Prostate gland (tissue), 2 donors: Measurements from ENCODE around the gene SKAP2. TPM values are rescaled to one million over a fixed set of nuclear protein-coding genes. Genes with fewer than 3 reads are reported as not detected.

Source experiments
- DNase-seq: peaks from one replicate; pipeline ENCODE4 v3.0.0-alpha.2; 2019; ENCODE audit warnings: low spot score
- H3K27ac ChIP-seq, 2 donors: fragments of 200-600 bp; sonication (generic); 2 replicates each; pipeline ENCODE4 v1.5.1; 2017 to 2019
- H3K27me3 ChIP-seq: fragments of 200-600 bp; sonication (generic); replicated peaks from 2 replicates; pipeline ENCODE4 v1.5.1; 2019; ENCODE audit not compliant: insufficient read depth
- H3K36me3 ChIP-seq, 2 donors: fragments of 200-600 bp; sonication (generic); 1 replicate in 1 of 2; 2 replicates in 1 of 2; pipeline versions ENCODE4 v1.5.1 to v1.8.1; 2017 to 2019
- H3K4me1 ChIP-seq: fragments of 200-600 bp; sonication (generic); replicated peaks from 2 replicates; pipeline ENCODE4 v1.5.1; 2019
- H3K4me3 ChIP-seq, 2 donors: fragments of 200-600 bp; sonication (generic); 2 replicates each; pipeline ENCODE4 v1.5.1; 2017 to 2019
- H3K9me3 ChIP-seq: fragments of 200-600 bp; sonication (generic); 2 replicates; pipeline ENCODE4 v1.5.1; 2017
- POLR2A ChIP-seq: fragments of 450-650 bp; IDR thresholded peaks from one replicate; pipeline ENCODE4 v1.6.1; 2016; ENCODE audit warnings: antibody characterized with exemption, mild to moderate bottlenecking
- POLR2AphosphoS5 ChIP-seq: sonication (generic); formaldehyde crosslinking; IDR thresholded peaks from one replicate; pipeline ENCODE4 v1.6.1; 2017; ENCODE audit warnings: antibody characterized with exemption
- WGBS: methylation state at CpG from one replicate; pipeline ENCODE4 v1.1.5; 2018; 5-methylcytosine and 5-hydroxymethylcytosine counted together
- intact Hi-C: fragments of 100-400 bp; cut with DNase I; formaldehyde crosslinking; loops from one replicate; pipeline ENCODE4 v1.14.2; 2022
- total RNA-seq, 2 donors: library from RNA; depleted of rRNA; stranded (reverse); fragments of >200 nt; gene quantifications; one replicate each; pipeline ENCODE4 v1.1.0, GENCODE V29; 2016
- TF ChIP-seq, protein P1 (sequence below), 4 experiments: fragments of 200-600 bp in 2 of 4; fragments of 450-650 bp in 2 of 4; sonication (generic) in 2 of 4; IDR thresholded peaks; 1 replicate in 3 of 4; 2 replicates in 1 of 4; pipeline ENCODE4 v1.5.1; 2016 to 2019; ENCODE audit warnings: antibody characterized with exemption in 4 of 4, mild to moderate bottlenecking in 2 of 4, moderate library complexity in 2 of 4

The SKAP2 gene
- total RNA-seq, 2 donors from 2014 or later: 16.1 to 25.6 TPM

- intact Hi-C loops: no loop called here
- H3K4me3 ChIP-seq: no peak overlapping the region
- no peak overlapping the region for H3K27ac ChIP-seq
These were observed 176.0 kb downstream of the SKAP2 start for GRCh38 chr7:26688388-26688787.

GRCh38 chr7:26687032-26687431 is 177.4 kb downstream of the SKAP2 start:
- WGBS: 82% methylated on average over 4 of the region's 4 CpGs
- no peaks in the 10 kb centered on the region for H3K36me3 ChIP-seq
- intact Hi-C loops: no loop called here
- H3K4me3 ChIP-seq: no peak overlapping the region
- no peak overlapping the region for H3K27ac ChIP-seq
- DNase-seq: no peak
- H3K4me1 ChIP-seq: no peaks in the 10 kb centered on the region
- H3K27me3 ChIP-seq: no peaks in the 10 kb centered on the region
- H3K9me3 ChIP-seq: no peaks in the 10 kb centered on the region
- no peak for TF ChIP-seq POLR2AphosphoS5
- no peak for TF ChIP-seq POLR2A
- TF ChIP-seq, protein P1, sequence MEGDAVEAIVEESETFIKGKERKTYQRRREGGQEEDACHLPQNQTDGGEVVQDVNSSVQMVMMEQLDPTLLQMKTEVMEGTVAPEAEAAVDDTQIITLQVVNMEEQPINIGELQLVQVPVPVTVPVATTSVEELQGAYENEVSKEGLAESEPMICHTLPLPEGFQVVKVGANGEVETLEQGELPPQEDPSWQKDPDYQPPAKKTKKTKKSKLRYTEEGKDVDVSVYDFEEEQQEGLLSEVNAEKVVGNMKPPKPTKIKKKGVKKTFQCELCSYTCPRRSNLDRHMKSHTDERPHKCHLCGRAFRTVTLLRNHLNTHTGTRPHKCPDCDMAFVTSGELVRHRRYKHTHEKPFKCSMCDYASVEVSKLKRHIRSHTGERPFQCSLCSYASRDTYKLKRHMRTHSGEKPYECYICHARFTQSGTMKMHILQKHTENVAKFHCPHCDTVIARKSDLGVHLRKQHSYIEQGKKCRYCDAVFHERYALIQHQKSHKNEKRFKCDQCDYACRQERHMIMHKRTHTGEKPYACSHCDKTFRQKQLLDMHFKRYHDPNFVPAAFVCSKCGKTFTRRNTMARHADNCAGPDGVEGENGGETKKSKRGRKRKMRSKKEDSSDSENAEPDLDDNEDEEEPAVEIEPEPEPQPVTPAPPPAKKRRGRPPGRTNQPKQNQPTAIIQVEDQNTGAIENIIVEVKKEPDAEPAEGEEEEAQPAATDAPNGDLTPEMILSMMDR (IDR thresholded peaks at IDR 0.05): no peak

More at GRCh38 chr7:26688388-26688787, 176.0 kb downstream of the SKAP2 start:
- Histone ChIP-seq H3K9me3 (no peaks in the 10 kb centered on the region), H3K27me3 (no peaks in the 10 kb centered on the region), H3K36me3 (no peaks in the 10 kb centered on the region), H3K4me1 (no peaks in the 10 kb centered on the region)
- no peak for DNase-seq
- TF ChIP-seq, protein P1 (IDR thresholded peaks at IDR 0.05): no peak
- no peak for TF ChIP-seq POLR2AphosphoS5
- no peak for TF ChIP-seq POLR2A

- H3K27me3 ChIP-seq: no peaks in the 10 kb centered on the region
- no peak for DNase-seq
- no peaks in the 10 kb centered on the region for H3K9me3 ChIP-seq
- H3K4me3 ChIP-seq: no peak overlapping the region
- no peak for TF ChIP-seq POLR2A
- TF ChIP-seq, protein P1 (IDR thresholded peaks at IDR 0.05): peak; percentile 49 to 77 (median 66)
- no peaks in the 10 kb centered on the region for H3K4me1 ChIP-seq
- WGBS: 49% methylated on average over 2 of the region's 2 CpGs
- intact Hi-C loops: loop anchor here (1.0 kb wide), 1 partner anchor 475 kb away; no protein-coding TSS in a partner anchor
- H3K36me3 ChIP-seq: no peaks in the 10 kb centered on the region
- no peak overlapping the region for H3K27ac ChIP-seq
These were observed 177.9 kb downstream of the SKAP2 start for GRCh38 chr7:26686448-26686981.

DNA sequence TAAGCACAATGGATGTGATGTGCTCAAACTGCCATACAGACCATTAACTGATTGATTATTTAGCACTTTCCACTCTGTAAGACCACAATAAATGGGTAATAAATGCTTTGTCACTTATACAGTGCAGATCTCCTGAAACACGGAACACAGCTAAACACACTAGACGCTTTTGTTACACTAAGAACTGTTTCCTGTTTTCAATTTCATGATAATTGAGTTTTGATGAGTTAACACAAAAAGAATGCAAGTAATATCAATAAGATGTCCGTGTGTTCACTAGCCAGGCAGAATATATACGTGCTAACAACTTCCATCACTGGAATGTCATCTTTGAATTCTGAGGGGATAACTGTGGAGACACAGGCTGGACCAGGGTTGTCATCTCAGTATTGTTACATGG is 178.8 kb downstream of the SKAP2 start:
- no peak for DNase-seq
- no peak overlapping the region for H3K4me3 ChIP-seq
- TF ChIP-seq POLR2AphosphoS5 (no peak), POLR2A (no peak)
- TF ChIP-seq, protein P1 (IDR thresholded peaks at IDR 0.05): no peak
- H3K9me3 ChIP-seq: no peaks in the 10 kb centered on the region
- WGBS: 77% methylated on average over 4 of the region's 4 CpGs
- intact Hi-C loops: loop anchor here (1.0 kb wide), 1 partner anchor 476 kb away; no protein-coding TSS in a partner anchor
- H3K4me1 ChIP-seq: no peaks in the 10 kb centered on the region
- no peaks in the 10 kb centered on the region for H3K36me3 ChIP-seq
- no peaks in the 10 kb centered on the region for H3K27me3 ChIP-seq
- H3K27ac ChIP-seq: no peak overlapping the region

DNA sequence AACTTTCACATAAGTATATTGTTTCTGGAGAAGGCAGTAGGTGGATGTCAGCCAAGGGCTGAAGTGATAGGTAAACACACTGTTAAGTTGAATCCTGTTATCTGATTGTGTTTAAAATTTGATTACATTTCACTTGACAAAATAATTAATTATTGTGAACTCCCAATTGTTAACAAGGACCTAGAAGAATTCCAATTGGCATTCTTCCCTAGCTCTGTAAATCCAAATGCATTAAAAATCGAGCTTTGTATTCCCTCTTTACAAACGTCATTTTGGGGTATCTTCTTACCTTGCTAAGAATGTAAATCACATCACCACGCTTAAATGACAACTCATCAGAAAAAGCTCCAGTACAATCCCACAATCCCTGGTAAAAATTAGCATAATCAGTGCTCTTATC is 179.9 kb downstream of the SKAP2 start:
- H3K27me3 ChIP-seq: no peaks in the 10 kb centered on the region
- no peak for TF ChIP-seq POLR2AphosphoS5
- TF ChIP-seq, protein P1 (IDR thresholded peaks at IDR 0.05): no peak
- no peak for TF ChIP-seq POLR2A
- 28% methylated on average over 3 of the region's 3 CpGs for WGBS
- no peaks in the 10 kb centered on the region for H3K36me3 ChIP-seq
- H3K27ac ChIP-seq: no peak overlapping the region
- no peaks in the 10 kb centered on the region for H3K4me1 ChIP-seq
- DNase-seq: no peak
- no peak overlapping the region for H3K4me3 ChIP-seq
- intact Hi-C loops: loop anchor here (5.0 kb wide), 1 partner anchor 178 kb away; the partner anchor contains the start of gene SKAP2
- H3K9me3 ChIP-seq: no peaks in the 10 kb centered on the region
